H1 (cell line): ENCODE measurements around the gene PLTP. TPM values are rescaled to one million over a fixed set of nuclear protein-coding genes. Genes with fewer than 3 reads are reported as not detected.

ENCODE experiments used
- CTCF ChIA-PET: fragments of 300-600 bp; sonication (Branson Sonifier 250); formaldehyde crosslinking; loops from one replicate; lab custom pipeline; 2021; ENCODE audit not compliant: partially characterized antibody; lab: Charles Lee
- POLR2A ChIA-PET: fragments of 300-600 bp; sonication (Branson Sonifier 250); formaldehyde crosslinking; loops from one replicate; lab custom pipeline; 2021; ENCODE audit warnings: inconsistent platforms; ENCODE audit not compliant: partially characterized antibody; lab: Charles Lee
- DNase-seq, 2 experiments: peaks; one replicate each; pipeline versions ENCODE4 v3.0.0 to v3.0.0-alpha.2; 2010 to 2022; ENCODE audit warnings: low spot score in 2 of 2, low read depth in 1 of 2, mixed read lengths in 1 of 2
- FAIRE-seq: peaks from 2 replicates; lab custom pipeline; 2011; peaks lifted over from hg19 to GRCh38; lab: Jason Lieb, UNC
- H2AFZ ChIP-seq: 2 replicates; pipeline ENCODE4 v1.8.1; 2012; ENCODE audit warnings: low read length, inconsistent platforms
- H2AK5ac ChIP-seq: 2 replicates; pipeline ENCODE4 v1.6.1; 2013; ENCODE audit warnings: low read depth, low read length
- H2BK120ac ChIP-seq: replicated peaks from 2 replicates; pipeline ENCODE3; 2013; ENCODE audit warnings: low read depth, low read length, inconsistent platforms
- H2BK12ac ChIP-seq: 2 replicates; pipeline ENCODE4 v1.6.1; 2013; ENCODE audit warnings: low read depth, low read length
- H2BK15ac ChIP-seq: 2 replicates; pipeline ENCODE4 v1.6.1; 2013; ENCODE audit warnings: low read length
- H2BK20ac ChIP-seq: 2 replicates; pipeline ENCODE4 v1.6.1; 2013; ENCODE audit warnings: low read length
- H2BK5ac ChIP-seq: 2 replicates; pipeline ENCODE4 v1.6.1; 2013; ENCODE audit warnings: low read depth, low read length
- H3K14ac ChIP-seq: 2 replicates; pipeline ENCODE4 v1.6.1; 2013; ENCODE audit warnings: inconsistent platforms; ENCODE audit not compliant: insufficient read length
- H3K18ac ChIP-seq: 2 replicates; pipeline ENCODE4 v1.6.1; 2013; ENCODE audit warnings: low read length; ENCODE audit errors: extremely low read depth
- H3K23ac ChIP-seq: 2 replicates; pipeline ENCODE4 v1.6.1; 2013; ENCODE audit warnings: inconsistent platforms; ENCODE audit not compliant: insufficient read length
- H3K23me2 ChIP-seq: 2 replicates; pipeline ENCODE4 v1.6.1; 2013; ENCODE audit warnings: low read depth, low read length
- H3K27ac ChIP-seq: 2 replicates; pipeline ENCODE4 v1.6.1; 2011; ENCODE audit warnings: low read depth, low read length, inconsistent platforms
- H3K27me3 ChIP-seq, 4 experiments: replicated peaks in 1 of 4; 1 replicate in 1 of 4; 2 replicates in 3 of 4; pipeline versions ENCODE4 v1.6.1 to v1.8.1; 2011 to 2013; ENCODE audit warnings: low read length in 3 of 4, mild to moderate bottlenecking in 3 of 4, inconsistent platforms in 2 of 4, mixed read lengths in 2 of 4, moderate library complexity in 1 of 4; ENCODE audit not compliant: control insufficient read depth in 3 of 4, insufficient read depth in 3 of 4; ENCODE audit errors: extremely low read depth in 1 of 4
- H3K36me3 ChIP-seq, 4 experiments: 2 replicates each; pipeline versions ENCODE4 v1.6.1 to v1.8.1; 2011 to 2013; ENCODE audit warnings: mild to moderate bottlenecking in 4 of 4, low read length in 3 of 4, moderate library complexity in 2 of 4, control low read depth in 1 of 4, inconsistent platforms in 1 of 4; ENCODE audit not compliant: insufficient read depth in 4 of 4, control insufficient read depth in 2 of 4
- H3K4ac ChIP-seq: replicated peaks from 2 replicates; pipeline ENCODE3; 2013; ENCODE audit warnings: low read length, low read depth, mixed read lengths, inconsistent platforms; ENCODE audit not compliant: insufficient read length
- H3K4me1 ChIP-seq, 4 experiments: replicated peaks in 1 of 4; 1 replicate in 1 of 4; 2 replicates in 3 of 4; pipeline versions ENCODE4 v1.6.1 to v1.8.1; 2011 to 2013; ENCODE audit warnings: low read length in 3 of 4, inconsistent platforms in 2 of 4, mixed read lengths in 1 of 4; ENCODE audit not compliant: insufficient read depth in 4 of 4, control insufficient read depth in 3 of 4
- H3K4me2 ChIP-seq, 2 experiments: 2 replicates each; pipeline versions ENCODE4 v1.6.1 to v1.8.1; 2011 to 2013; ENCODE audit warnings: low read depth in 2 of 2, low read length in 2 of 2, control low read depth in 1 of 2, inconsistent platforms in 1 of 2, mild to moderate bottlenecking in 1 of 2; ENCODE audit not compliant: insufficient read depth in 1 of 2
- H3K4me3 ChIP-seq, 4 experiments: fragments of 200-600, 300-600 bp in 1 of 4; sonication (generic), shearing (Covaris generic), sonication (Bioruptor Twin) in 1 of 4; 2 replicates each; pipeline versions ENCODE4 v1.5.1 to v1.8.1; 2011 to 2016; ENCODE audit warnings: low read length in 4 of 4, low read depth in 3 of 4, control low read depth in 2 of 4, inconsistent platforms in 2 of 4, mild to moderate bottlenecking in 2 of 4, mixed read lengths in 1 of 4, moderate library complexity in 1 of 4; ENCODE audit not compliant: insufficient read depth in 2 of 4; ENCODE audit errors: extremely low read depth in 1 of 4
- H3K56ac ChIP-seq: replicated peaks from 2 replicates; pipeline ENCODE3; 2013; ENCODE audit warnings: low read depth, mild to moderate bottlenecking, mixed read lengths, low read length, inconsistent platforms; ENCODE audit not compliant: insufficient read length
- H3K79me1 ChIP-seq: 2 replicates; pipeline ENCODE4 v1.6.1; 2013; ENCODE audit warnings: low read depth, low read length, control low read depth
- H3K79me2 ChIP-seq, 2 experiments: 2 replicates each; pipeline versions ENCODE4 v1.6.1 to v1.8.1; 2012 to 2013; ENCODE audit warnings: low read length in 2 of 2, mild to moderate bottlenecking in 2 of 2, inconsistent platforms in 1 of 2; ENCODE audit not compliant: insufficient read depth in 2 of 2, control insufficient read depth in 1 of 2
- H3K9ac ChIP-seq, 4 experiments: replicated peaks in 1 of 4; 1 replicate in 1 of 4; 2 replicates in 3 of 4; pipeline versions ENCODE4 v1.6.1 to v1.8.1; 2011 to 2013; ENCODE audit warnings: low read depth in 3 of 4, low read length in 3 of 4, control low read depth in 2 of 4, mild to moderate bottlenecking in 2 of 4, moderate library complexity in 2 of 4, inconsistent platforms in 1 of 4; ENCODE audit errors: extremely low read depth in 1 of 4
- H3K9me3 ChIP-seq, 2 experiments: 2 replicates each; pipeline versions ENCODE4 v1.6.1 to v1.8.1; 2012 to 2013; ENCODE audit warnings: mild to moderate bottlenecking in 2 of 2, moderate library complexity in 2 of 2, control low read depth in 1 of 2, inconsistent platforms in 1 of 2, low read depth in 1 of 2, low read length in 1 of 2, mixed read lengths in 1 of 2; ENCODE audit not compliant: insufficient read depth in 2 of 2
- H4K20me1 ChIP-seq, 2 experiments: replicated peaks in 1 of 2; 2 replicates each; pipeline versions ENCODE3 to v1.8.1; 2011 to 2013; ENCODE audit warnings: inconsistent platforms in 2 of 2, low read length in 2 of 2, mild to moderate bottlenecking in 1 of 2; ENCODE audit not compliant: insufficient read depth in 2 of 2, control insufficient read depth in 1 of 2
- H4K5ac ChIP-seq: 2 replicates; pipeline ENCODE4 v1.6.1; 2013; ENCODE audit warnings: low read length, low read depth, mixed read lengths, inconsistent platforms; ENCODE audit not compliant: insufficient read length
- H4K8ac ChIP-seq: 2 replicates; pipeline ENCODE4 v1.8.0; 2013; ENCODE audit warnings: mild to moderate bottlenecking, moderate library complexity, low read length, inconsistent platforms; ENCODE audit not compliant: insufficient read depth; ENCODE audit errors: extremely low read depth
- H4K91ac ChIP-seq: replicated peaks from 2 replicates; pipeline ENCODE3; 2013; ENCODE audit warnings: low read length, mixed read lengths, inconsistent platforms; ENCODE audit not compliant: insufficient read length
- WGBS, 2 experiments: shearing (Covaris generic) in 1 of 2; methylation state at CpG; one replicate each; pipeline versions ENCODE4 v1.1.6 to v1.1.7; 2013 to 2015; ENCODE audit warnings: low lambda C conversion rate in 2 of 2, mixed read lengths in 2 of 2, inconsistent platforms in 1 of 2, low coverage in 1 of 2, missing lambda C conversion rate in 1 of 2; ENCODE audit not compliant: insufficient replicate concordance in 2 of 2, insufficient coverage in 1 of 2, insufficient read length in 1 of 2; ENCODE audit errors: extremely low coverage in 1 of 2, missing lambda C conversion rate in 1 of 2; 5-methylcytosine and 5-hydroxymethylcytosine counted together
- polyA plus RNA-seq, 7 experiments: library from polyadenylated mRNA; depleted of rRNA in 3 of 7; stranded (reverse) in 5 of 7; unstranded in 2 of 7; fragments of >200 nt in 5 of 7; fragments of 200-250 nt in 2 of 7; gene quantifications; 1 replicate in 5 of 7; 2 replicates in 1 of 7; 4 replicates in 1 of 7; pipeline versions ENCODE4 v1.2.1 to v1.2.3, GENCODE V29; 2011 to 2013; ENCODE audit warnings: missing spikeins in 2 of 7, mixed read lengths in 2 of 7
- total RNA-seq: library from RNA; stranded (reverse); fragmentation: NEBNext Ultra II Directional; extraction: Animal tissue kit (Norgen Biotek cat#: 25700); gene quantifications from 2 replicates; pipeline ENCODE4 v1.2.1, GENCODE V29; 2021

Gene PLTP
- total and polyA plus RNA-seq, 2 of the 8 experiments (the other 6 are each of a cell fraction or from before 2014, with no cell fraction given) = 120 to 194 TPM

- Histone ChIP-seq H3K79me1 (no peaks in the 10 kb centered on the region; the same call in 1 of the 2 replicates), H3K4me2 (peak overlapping the region; percentile 60 to 72), H3K4me3 (peak overlapping the region; percentile 74 to 91 (median 84)), H4K5ac (no peak overlapping the region), H2AK5ac (no peak overlapping the region), H3K14ac (no peak overlapping the region), H3K36me3 (peaks cover 3 to 22% (median 19%) of the 10 kb centered on the region in 4 experiments; a peak in 7 of 8 replicates), H3K18ac (no peak overlapping the region), H3K23ac (no peak overlapping the region), H2AFZ (no peak overlapping the region), H4K20me1 (no peaks in the 10 kb centered on the region), H2BK15ac (no peak overlapping the region), H3K4me1 (peaks cover 5 to 31% (median 14%) of the 10 kb centered on the region in 4 experiments), H4K91ac (no peak overlapping the region), H3K9ac (peak overlapping the region; percentile 51 to 91 (median 58)), H2BK12ac (no peak overlapping the region), H3K27me3 (no peaks in the 10 kb centered on the region), H2BK20ac (no peak overlapping the region), H3K27ac (peak overlapping the region; percentile 57), H3K9me3 (no peaks in the 10 kb centered on the region), H3K23me2 (peaks cover 3% of the 10 kb centered on the region; the same call in 1 of the 2 replicates), H3K79me2 (peaks cover 0 to 22% of the 10 kb centered on the region in 2 experiments; a peak in 2 of 4 replicates), H2BK120ac (no peak overlapping the region), H3K4ac (no peak overlapping the region), H4K8ac (peak overlapping the region; percentile 66; the same call in 1 of the 2 replicates), H2BK5ac (no peak overlapping the region; the same call in 1 of the 2 replicates), H3K56ac (no peak overlapping the region)
- FAIRE-seq (no peak), DNase-seq (no peak)
- ChIA-PET CTCF (interaction anchor here (1.6 to 3.5 kb wide), 2 partner anchors 34 to 45 kb away, joined by 8 to 15 read pairs; partner anchors contain the start of genes CTSA and NEURL2), POLR2A (interaction anchor here (0.7 to 18.4 kb wide), 29 partner anchors 13 to 123 kb away, joined by 3 to 283 read pairs (median 8); partner anchors contain the start of genes ACOT8, CTSA, NEURL2 and PLTP)
- WGBS, 2 experiments = 31% methylated on average over 21 of the region's 21 CpGs; no CpG with 5 or more reads in 1 of the 2 experiments
Observed at GRCh38 chr20:45935416-45936046, 23.6 kb upstream of the PLTP start.
